Measurements from ENCODE around the gene GNA15.

DNA sequence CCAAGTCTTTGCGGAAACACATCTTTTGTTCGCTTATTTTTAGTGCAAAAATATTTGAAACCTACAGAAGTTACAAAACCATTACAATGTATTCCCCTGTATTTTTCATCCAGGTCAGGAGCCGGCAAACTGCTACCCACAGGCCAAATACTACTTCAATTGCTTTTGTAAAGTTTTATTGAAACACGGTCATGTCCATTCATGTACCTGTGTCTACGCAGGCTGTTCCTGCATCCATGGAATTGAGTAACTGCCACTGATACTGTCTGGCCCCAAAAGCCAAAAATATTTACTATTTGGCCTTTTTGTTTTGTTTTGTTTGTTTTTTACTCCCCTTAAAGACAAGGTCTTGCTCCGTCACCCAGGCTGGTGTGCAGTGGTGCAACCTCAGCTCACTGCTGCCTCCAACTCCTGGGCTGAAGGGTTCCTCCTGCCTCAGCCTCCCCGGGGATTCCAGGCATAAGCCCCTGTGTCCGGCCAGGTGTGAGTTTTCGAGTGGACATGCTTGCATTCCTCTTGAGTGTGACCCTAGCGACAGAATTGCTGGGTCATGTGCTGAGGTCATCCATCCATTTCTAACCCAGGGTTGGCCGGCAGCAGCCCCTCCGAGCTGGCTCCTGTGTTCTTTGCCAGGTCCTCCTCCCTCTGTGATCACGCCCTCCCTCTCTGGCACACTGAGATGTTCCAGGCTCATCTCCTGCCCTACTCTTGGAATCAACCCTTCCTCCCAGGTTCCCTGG lies 31.9 kb downstream of the GNA15 start:
- TF ChIP-seq POLR2AphosphoS5 (IDR thresholded peaks at IDR 0.05; ENCODE audit: low read depth) (no peak), GABPA (IDR thresholded peaks at IDR 0.05; ENCODE audit: low read depth) (no peak), SPI1 (IDR thresholded peaks at IDR 0.05; ENCODE audit: borderline replicate concordance, low read depth) (no peak)
- TF ChIP-seq, protein P1, sequence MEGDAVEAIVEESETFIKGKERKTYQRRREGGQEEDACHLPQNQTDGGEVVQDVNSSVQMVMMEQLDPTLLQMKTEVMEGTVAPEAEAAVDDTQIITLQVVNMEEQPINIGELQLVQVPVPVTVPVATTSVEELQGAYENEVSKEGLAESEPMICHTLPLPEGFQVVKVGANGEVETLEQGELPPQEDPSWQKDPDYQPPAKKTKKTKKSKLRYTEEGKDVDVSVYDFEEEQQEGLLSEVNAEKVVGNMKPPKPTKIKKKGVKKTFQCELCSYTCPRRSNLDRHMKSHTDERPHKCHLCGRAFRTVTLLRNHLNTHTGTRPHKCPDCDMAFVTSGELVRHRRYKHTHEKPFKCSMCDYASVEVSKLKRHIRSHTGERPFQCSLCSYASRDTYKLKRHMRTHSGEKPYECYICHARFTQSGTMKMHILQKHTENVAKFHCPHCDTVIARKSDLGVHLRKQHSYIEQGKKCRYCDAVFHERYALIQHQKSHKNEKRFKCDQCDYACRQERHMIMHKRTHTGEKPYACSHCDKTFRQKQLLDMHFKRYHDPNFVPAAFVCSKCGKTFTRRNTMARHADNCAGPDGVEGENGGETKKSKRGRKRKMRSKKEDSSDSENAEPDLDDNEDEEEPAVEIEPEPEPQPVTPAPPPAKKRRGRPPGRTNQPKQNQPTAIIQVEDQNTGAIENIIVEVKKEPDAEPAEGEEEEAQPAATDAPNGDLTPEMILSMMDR (IDR thresholded peaks at IDR 0.05; ENCODE audit: insufficient read depth, low read length), result no peak
- TF ChIP-seq, protein P2, sequence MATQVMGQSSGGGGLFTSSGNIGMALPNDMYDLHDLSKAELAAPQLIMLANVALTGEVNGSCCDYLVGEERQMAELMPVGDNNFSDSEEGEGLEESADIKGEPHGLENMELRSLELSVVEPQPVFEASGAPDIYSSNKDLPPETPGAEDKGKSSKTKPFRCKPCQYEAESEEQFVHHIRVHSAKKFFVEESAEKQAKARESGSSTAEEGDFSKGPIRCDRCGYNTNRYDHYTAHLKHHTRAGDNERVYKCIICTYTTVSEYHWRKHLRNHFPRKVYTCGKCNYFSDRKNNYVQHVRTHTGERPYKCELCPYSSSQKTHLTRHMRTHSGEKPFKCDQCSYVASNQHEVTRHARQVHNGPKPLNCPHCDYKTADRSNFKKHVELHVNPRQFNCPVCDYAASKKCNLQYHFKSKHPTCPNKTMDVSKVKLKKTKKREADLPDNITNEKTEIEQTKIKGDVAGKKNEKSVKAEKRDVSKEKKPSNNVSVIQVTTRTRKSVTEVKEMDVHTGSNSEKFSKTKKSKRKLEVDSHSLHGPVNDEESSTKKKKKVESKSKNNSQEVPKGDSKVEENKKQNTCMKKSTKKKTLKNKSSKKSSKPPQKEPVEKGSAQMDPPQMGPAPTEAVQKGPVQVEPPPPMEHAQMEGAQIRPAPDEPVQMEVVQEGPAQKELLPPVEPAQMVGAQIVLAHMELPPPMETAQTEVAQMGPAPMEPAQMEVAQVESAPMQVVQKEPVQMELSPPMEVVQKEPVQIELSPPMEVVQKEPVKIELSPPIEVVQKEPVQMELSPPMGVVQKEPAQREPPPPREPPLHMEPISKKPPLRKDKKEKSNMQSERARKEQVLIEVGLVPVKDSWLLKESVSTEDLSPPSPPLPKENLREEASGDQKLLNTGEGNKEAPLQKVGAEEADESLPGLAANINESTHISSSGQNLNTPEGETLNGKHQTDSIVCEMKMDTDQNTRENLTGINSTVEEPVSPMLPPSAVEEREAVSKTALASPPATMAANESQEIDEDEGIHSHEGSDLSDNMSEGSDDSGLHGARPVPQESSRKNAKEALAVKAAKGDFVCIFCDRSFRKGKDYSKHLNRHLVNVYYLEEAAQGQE (IDR thresholded peaks at IDR 0.05; ENCODE audit: insufficient replicate concordance, low read depth), result no peak

Measured in HL-60 (cell line).